Smooth muscle cell of the brain vasculature (primary cell): ENCODE measurements around the gene PRKD3.
"Not testable (repeated sequence)": the region's sequence is repeated elsewhere in the genome, so short reads cannot be mapped to it uniquely, and the experiment has no call there.

Source experiments
- DNase-seq: peaks from one replicate; pipeline ENCODE4 v3.0.0-alpha.2; 2012; ENCODE audit warnings: low read depth, low spot score

Gene PRKD3

GRCh38 chr2:37317746-37318145, 6.9 kb downstream of the PRKD3 start:
- DNase-seq: no peak

- no peak for DNase-seq
Measured at GRCh38 chr2:37316181-37316580, 8.5 kb downstream of the PRKD3 start.

- no peak for DNase-seq
Measured at GRCh38 chr2:37315364-37315763, 9.3 kb downstream of the PRKD3 start.

GRCh38 chr2:37307500-37307899, 17.1 kb downstream of the PRKD3 start:
- DNase-seq: no peak

- DNase-seq: no peak
Measured at GRCh38 chr2:37306024-37306423, 18.6 kb downstream of the PRKD3 start.

- DNase-seq: no peak
Measured at GRCh38 chr2:37302701-37303252, 21.9 kb downstream of the PRKD3 start.

GRCh38 chr2:37301408-37301807, 23.2 kb downstream of the PRKD3 start:
- DNase-seq: no peak

- no peak for DNase-seq
Measured at GRCh38 chr2:37300578-37300977, 24.1 kb downstream of the PRKD3 start.

GRCh38 chr2:37300146-37300545, 24.5 kb downstream of the PRKD3 start:
- no peak for DNase-seq

- no peak for DNase-seq
Measured at GRCh38 chr2:37297632-37298031, 27.0 kb downstream of the PRKD3 start.

GRCh38 chr2:37295469-37296073, 29.1 kb downstream of the PRKD3 start:
- no peak for DNase-seq

GRCh38 chr2:37294858-37295257, 29.8 kb downstream of the PRKD3 start:
- not testable (repeated sequence) for DNase-seq

- no peak for DNase-seq
Measured at GRCh38 chr2:37291680-37292079, 33.0 kb downstream of the PRKD3 start.

- DNase-seq: no peak
Measured at GRCh38 chr2:37287966-37288365, 36.7 kb downstream of the PRKD3 start.

- no peak for DNase-seq
Measured at GRCh38 chr2:37284381-37284780, 40.3 kb downstream of the PRKD3 start.

GRCh38 chr2:37283207-37283606, 41.4 kb downstream of the PRKD3 start:
- DNase-seq: peak; percentile 54

GRCh38 chr2:37282746-37283145, 41.9 kb downstream of the PRKD3 start:
- no peak for DNase-seq

GRCh38 chr2:37281916-37282315, 42.7 kb downstream of the PRKD3 start:
- DNase-seq: no peak

- DNase-seq: no peak
Measured at GRCh38 chr2:37276291-37276690, 48.3 kb downstream of the PRKD3 start.
